ENCODE measurements around the gene LCN9. TPM values are rescaled to one million over a fixed set of nuclear protein-coding genes. Genes with fewer than 3 reads are reported as not detected.

LCN9 gene
- total RNA-seq, 1 experiment from 2014 or later: 0.52 TPM

DNA sequence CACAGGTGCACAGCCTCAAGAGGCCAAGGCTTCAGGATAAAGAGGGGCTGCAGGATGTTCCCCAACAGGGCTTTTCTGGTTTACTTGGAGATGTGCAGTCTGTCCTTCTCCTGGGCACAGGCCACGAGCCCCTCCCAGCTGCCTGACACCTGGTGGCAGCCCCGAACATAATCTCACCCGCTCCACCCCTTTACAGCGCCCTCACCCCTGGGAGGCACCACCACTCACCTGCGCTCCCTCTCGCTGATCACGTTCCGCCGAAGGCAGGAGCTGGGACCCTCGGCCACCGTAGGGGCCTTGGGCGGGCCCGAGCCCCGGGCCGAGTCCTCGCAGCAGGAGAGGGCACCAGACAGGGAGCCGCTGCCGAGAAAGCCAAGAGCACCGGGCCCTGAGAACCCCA lies 35.7 kb downstream of the LCN9 start:
- no peak overlapping the region for H2BK15ac ChIP-seq (ENCODE audit: low read depth, low read length)
- H3K4ac ChIP-seq (ENCODE audit: low read depth, low read length): no peak overlapping the region
- H4K5ac ChIP-seq (ENCODE audit: insufficient read length, low read depth, low read length): no peak overlapping the region
- no peak overlapping the region for H3K18ac ChIP-seq (ENCODE audit: insufficient read length, low read depth, low read length)
- no peak overlapping the region for H4K91ac ChIP-seq (ENCODE audit: insufficient read length, low read depth, low read length)
- H3T11ph ChIP-seq (ENCODE audit: low read length): no peak overlapping the region
- H3K4me2 ChIP-seq (ENCODE audit: insufficient read depth, insufficient read length, low read length): no peak overlapping the region
- H3K27me3 ChIP-seq (ENCODE audit: insufficient read depth, low read length): no peaks in the 10 kb centered on the region; the same call in 1 of the 2 replicates
- no peak overlapping the region for H2BK120ac ChIP-seq (ENCODE audit: low read depth, low read length, poor library complexity, severe bottlenecking)
- no peak overlapping the region for H2BK12ac ChIP-seq (ENCODE audit: insufficient read length, low read depth, low read length)
- H2BK20ac ChIP-seq (ENCODE audit: low read depth, low read length, poor library complexity, severe bottlenecking): no peak overlapping the region
- H2BK5ac ChIP-seq (ENCODE audit: insufficient read length, low read length): no peak overlapping the region
- Mint-ChIP-seq H3K36me3 (ENCODE audit: insufficient read depth in 1 of 3, low read depth in 3 of 3) (no peaks in the 10 kb centered on the region), H3K4me1 (peaks cover 5 to 9% of the 10 kb centered on the region in 2 experiments; a peak in 3 of 4 replicates), H3K4me3 (no peak overlapping the region), H3K9me3 (no peaks in the 10 kb centered on the region), H3K27ac (no peak overlapping the region), H3K27me3 (ENCODE audit: low read depth) (peaks cover 17% of the 10 kb centered on the region)
- H3K23ac ChIP-seq (ENCODE audit: insufficient read length, low read depth, low read length): no peak overlapping the region
- no peaks in the 10 kb centered on the region for H4K20me1 ChIP-seq (ENCODE audit: control insufficient read depth, insufficient read depth, insufficient read length)
- no peaks in the 10 kb centered on the region for H3K4me1 ChIP-seq (ENCODE audit: insufficient read depth, low read length)
- H3K79me2 ChIP-seq (ENCODE audit: insufficient read depth, low read length): no peaks in the 10 kb centered on the region
- no peak overlapping the region for H2AK5ac ChIP-seq (ENCODE audit: insufficient read length, low read length)
- no CpG with 5 or more reads among the region's 19 CpGs for WGBS (ENCODE audit: extremely low coverage, insufficient read length, low lambda C conversion rate)
- DNase-seq: peak; percentile 56
- H3K79me1 ChIP-seq (ENCODE audit: insufficient read depth, low read depth, low read length, poor library complexity, severe bottlenecking): no peaks in the 10 kb centered on the region
- TF ChIP-seq, protein P1, sequence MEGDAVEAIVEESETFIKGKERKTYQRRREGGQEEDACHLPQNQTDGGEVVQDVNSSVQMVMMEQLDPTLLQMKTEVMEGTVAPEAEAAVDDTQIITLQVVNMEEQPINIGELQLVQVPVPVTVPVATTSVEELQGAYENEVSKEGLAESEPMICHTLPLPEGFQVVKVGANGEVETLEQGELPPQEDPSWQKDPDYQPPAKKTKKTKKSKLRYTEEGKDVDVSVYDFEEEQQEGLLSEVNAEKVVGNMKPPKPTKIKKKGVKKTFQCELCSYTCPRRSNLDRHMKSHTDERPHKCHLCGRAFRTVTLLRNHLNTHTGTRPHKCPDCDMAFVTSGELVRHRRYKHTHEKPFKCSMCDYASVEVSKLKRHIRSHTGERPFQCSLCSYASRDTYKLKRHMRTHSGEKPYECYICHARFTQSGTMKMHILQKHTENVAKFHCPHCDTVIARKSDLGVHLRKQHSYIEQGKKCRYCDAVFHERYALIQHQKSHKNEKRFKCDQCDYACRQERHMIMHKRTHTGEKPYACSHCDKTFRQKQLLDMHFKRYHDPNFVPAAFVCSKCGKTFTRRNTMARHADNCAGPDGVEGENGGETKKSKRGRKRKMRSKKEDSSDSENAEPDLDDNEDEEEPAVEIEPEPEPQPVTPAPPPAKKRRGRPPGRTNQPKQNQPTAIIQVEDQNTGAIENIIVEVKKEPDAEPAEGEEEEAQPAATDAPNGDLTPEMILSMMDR (conservative IDR thresholded peaks at IDR 0.05): peak; percentile 37; the same call in 2 of the 3 replicates
- peak overlapping the region; percentile 27; the same call in 1 of the 2 replicates for H3K14ac ChIP-seq (ENCODE audit: insufficient read depth, low read length)
- no peak overlapping the region for H3K56ac ChIP-seq (ENCODE audit: insufficient read length, low read depth, low read length)
- H3K27ac ChIP-seq (ENCODE audit: insufficient read length, low read depth, low read length): no peak overlapping the region
- no peaks in the 10 kb centered on the region for H3K23me2 ChIP-seq (ENCODE audit: insufficient read length, low read depth, low read length, poor library complexity, severe bottlenecking)
- H2AFZ ChIP-seq (ENCODE audit: low read length): no peak overlapping the region
- no peak overlapping the region for H3K9ac ChIP-seq (ENCODE audit: extremely low read depth, insufficient read length, low read length)
- no peak overlapping the region for H4K8ac ChIP-seq (replicated peaks; ENCODE audit: insufficient read length, low read depth, low read length)
- no peaks in the 10 kb centered on the region for H3K9me3 ChIP-seq (ENCODE audit: control insufficient read depth, low read depth, low read length)
